Mucosa of descending colon (tissue), 3 donors: ENCODE data around the gene TOX4. TPM values are rescaled to one million over a fixed set of nuclear protein-coding genes. Genes with fewer than 3 reads are reported as not detected.

Source experiments
- ATAC-seq: fragments of 200-7000 bp; cut with Tn5 transposase; one replicate; pipeline ENCODE4 v1.9.1; 2020; ENCODE audit warnings: mild to moderate bottlenecking, moderate library complexity
- DNase-seq, 3 donors: peaks; one replicate each; pipeline ENCODE4 v3.0.0-alpha.2; 2020
- H3K36me3 ChIP-seq: fragments of 200-600 bp; one replicate; pipeline ENCODE4 v1.8.0; 2021; ENCODE audit warnings: low read depth, mild to moderate bottlenecking
- H3K4me1 ChIP-seq: fragments of 200-600 bp; one replicate; pipeline ENCODE4 v1.8.0; 2021; ENCODE audit warnings: low read depth, mild to moderate bottlenecking
- H3K4me3 ChIP-seq: fragments of 200-600 bp; one replicate; pipeline ENCODE4 v1.8.0; 2021; ENCODE audit warnings: mild to moderate bottlenecking
- H3K9me3 ChIP-seq: fragments of 200-600 bp; one replicate; pipeline ENCODE4 v1.8.0; 2021; ENCODE audit warnings: mild to moderate bottlenecking
- CTCF ChIP-seq: fragments of 200-600 bp; IDR thresholded peaks from one replicate; pipeline ENCODE4 v1.8.0; 2022; ENCODE audit warnings: antibody characterized with exemption, mild to moderate bottlenecking
- intact Hi-C, 2 donors: fragments of 100-400 bp; cut with DNase I in 1 of 2; cut with micrococcal nuclease in 1 of 2; formaldehyde crosslinking; loops; one replicate each; pipeline versions ENCODE4 v1.11.0 to v1.11.1; 2022; cut with DNase I, micrococcal nuclease
- total RNA-seq, 3 donors: library from RNA; stranded (reverse); fragmentation: NEBNext Ultra II Directional in 2 of 3; extraction: Animal tissue kit (Norgen Biotek cat#: 25700) in 2 of 3; gene quantifications; one replicate each; pipeline versions ENCODE4 v1.2.1 to v1.2.4, GENCODE V29; 2021 to 2023
- donor health status: DM: no; HTN: no; CAD: no; lungs with moderate emphysema.
- donor health status: DM: no; HTN: no; CAD: no.
- donor health status: DM: no; HTN: yes; CAD: no.

Gene TOX4
- total RNA-seq, 3 donors from 2014 or later = 72.9 to 91.6 (median 78.4) TPM

GRCh38 chr14:21506557-21506956 is 29.6 kb downstream of the TOX4 start:
- intact Hi-C loops = no loop called here
- ATAC-seq = no peak
- TF ChIP-seq CTCF = no peak
- Histone ChIP-seq H3K36me3 (no peaks in the 10 kb centered on the region), H3K9me3 (no peaks in the 10 kb centered on the region), H3K4me3 (no peak overlapping the region), H3K4me1 (peaks cover 16% of the 10 kb centered on the region)
- DNase-seq = no peak

- Histone ChIP-seq H3K9me3 (no peaks in the 10 kb centered on the region), H3K4me3 (no peak overlapping the region), H3K36me3 (no peaks in the 10 kb centered on the region), H3K4me1 (peaks cover 16% of the 10 kb centered on the region)
- ATAC-seq (no peak), DNase-seq (no peak)
- TF ChIP-seq CTCF = no peak
- intact Hi-C loops = no loop called here
These were observed 32.6 kb downstream of the TOX4 start for GRCh38 chr14:21509432-21510143.

GRCh38 chr14:21510735-21511657 is 34.0 kb downstream of the TOX4 start, which contains the start of gene METTL3:
Gene METTL3 (minus strand): TSS chr14:21511340. CDS start chr14:21511223, 117 bp downstream.
- ATAC-seq (peak; percentile 99), DNase-seq (peak; percentile 96 to 99 (median 98))
- H3K4me1 ChIP-seq = peaks cover 16% of the 10 kb centered on the region
- peak within 1 kb of the TSS; percentile 53 for H3K4me3 ChIP-seq
- H3K9me3 ChIP-seq = no peaks in the 10 kb centered on the region
- TF ChIP-seq CTCF = no peak
- H3K36me3 ChIP-seq = no peaks in the 10 kb centered on the region
- intact Hi-C loops = no loop called here

- H3K4me1 ChIP-seq = peaks cover 10% of the 10 kb centered on the region
- TF ChIP-seq CTCF = no peak
- H3K36me3 ChIP-seq = no peaks in the 10 kb centered on the region
- H3K9me3 ChIP-seq = no peaks in the 10 kb centered on the region
- ATAC-seq (no peak), DNase-seq (no peak)
- intact Hi-C loops = no loop called here
- no peak overlapping the region for H3K4me3 ChIP-seq
These were observed 37.3 kb downstream of the TOX4 start for GRCh38 chr14:21514341-21514740.

- no peaks in the 10 kb centered on the region for H3K9me3 ChIP-seq
- intact Hi-C loops = no loop called here
- no peak for TF ChIP-seq CTCF
- H3K4me3 ChIP-seq = no peak overlapping the region
- H3K4me1 ChIP-seq = no peaks in the 10 kb centered on the region
- DNase-seq = no peak
- H3K36me3 ChIP-seq = no peaks in the 10 kb centered on the region
- no peak for ATAC-seq
These were observed 41.7 kb downstream of the TOX4 start for GRCh38 chr14:21518725-21519124.
